Kidney epithelial cell (primary cell): ENCODE results near the gene PADI1. TPM values are rescaled to one million over a fixed set of nuclear protein-coding genes. Genes with fewer than 3 reads are reported as not detected.

Experiments
- DNase-seq: peaks from one replicate; pipeline ENCODE4 v3.0.0-alpha.2; 2010; ENCODE audit warnings: low read depth
- H3K27me3 ChIP-seq: 2 replicates; pipeline ENCODE4 v1.6.0; 2011; ENCODE audit warnings: low read length; ENCODE audit not compliant: control insufficient read depth, insufficient read depth
- H3K36me3 ChIP-seq: 2 replicates; pipeline ENCODE4 v1.5.1; 2011; ENCODE audit warnings: low read length; ENCODE audit not compliant: control insufficient read depth, insufficient read depth
- H3K4me3 ChIP-seq: 2 replicates; pipeline ENCODE4 v1.5.1; 2011; ENCODE audit warnings: low read depth, mild to moderate bottlenecking, control low read depth, low read length
- CTCF ChIP-seq: IDR thresholded peaks from 2 replicates; pipeline ENCODE4 v1.5.1; 2011; ENCODE audit warnings: mild to moderate bottlenecking, moderate library complexity, low read length, control low read depth, inconsistent platforms; ENCODE audit not compliant: insufficient read depth, poor library complexity, severe bottlenecking
- total RNA-seq: library from RNA; depleted of rRNA; stranded (reverse); fragments of >200 nt; gene quantifications from 2 replicates; pipeline ENCODE4 v1.2.3, GENCODE V29; 2015

PADI1 gene
- total RNA-seq, 1 donor from 2014 or later, result 2.4 TPM

- Histone ChIP-seq H3K4me3 (no peak overlapping the region), H3K36me3 (no peaks in the 10 kb centered on the region), H3K27me3 (no peaks in the 10 kb centered on the region)
- no peak for DNase-seq
- no peak for TF ChIP-seq CTCF
Measured at GRCh38 chr1:17213782-17214148, 8.8 kb downstream of the PADI1 start.

DNA sequence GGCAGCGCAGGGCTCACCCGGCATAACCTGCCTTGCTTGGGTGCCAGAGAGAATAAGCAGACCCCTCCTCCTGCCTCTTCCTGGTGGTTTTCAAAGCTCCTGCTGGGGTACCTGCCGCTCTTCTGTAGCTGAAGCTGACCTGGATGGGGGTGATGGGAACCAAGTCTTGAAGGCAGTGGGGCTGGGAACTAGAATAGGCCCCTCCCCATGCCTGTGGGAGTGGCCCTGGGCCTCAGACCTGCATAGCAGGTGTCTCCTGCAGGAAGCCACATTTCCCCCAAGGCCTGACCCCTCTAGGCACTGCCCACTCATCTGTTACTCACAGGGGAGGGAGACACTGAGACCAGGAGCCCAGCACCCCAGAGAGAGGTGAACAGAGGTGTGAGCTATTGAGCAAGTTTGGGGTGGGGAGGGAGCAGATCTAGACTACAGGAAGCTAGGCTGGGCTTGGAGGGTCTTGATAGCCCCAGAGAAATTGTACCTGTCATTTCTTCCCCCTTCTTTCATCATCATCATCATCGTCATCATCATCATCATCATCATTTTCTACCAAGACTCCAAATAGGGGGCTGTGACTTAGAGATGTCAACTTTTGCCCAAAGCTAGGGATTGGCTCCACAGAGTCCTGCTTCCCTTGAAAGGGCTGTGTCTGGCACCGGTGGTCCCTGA is 10.1 kb downstream of the PADI1 start:
- no peak for DNase-seq
- Histone ChIP-seq H3K27me3 (no peaks in the 10 kb centered on the region), H3K36me3 (no peaks in the 10 kb centered on the region), H3K4me3 (no peak overlapping the region)
- TF ChIP-seq CTCF, result no peak

DNA sequence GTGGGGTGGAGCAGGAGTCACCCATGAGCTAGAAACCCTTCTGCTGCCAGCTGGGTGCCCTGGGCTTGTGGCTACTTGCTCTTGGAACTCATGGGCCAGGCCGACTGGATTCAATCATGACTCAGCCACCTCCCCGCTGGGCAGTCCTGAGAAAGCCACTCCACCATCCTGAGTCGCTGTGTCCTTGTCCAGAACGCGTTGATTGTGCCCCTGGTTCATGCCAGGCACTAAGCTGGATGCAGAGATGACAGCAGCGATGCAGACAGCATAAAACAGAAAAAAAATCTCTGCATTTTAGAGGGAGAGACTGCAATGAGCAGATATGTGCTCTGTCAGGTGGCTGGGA is 10.6 kb downstream of the PADI1 start:
- no peak for DNase-seq
- Histone ChIP-seq H3K36me3 (no peaks in the 10 kb centered on the region), H3K4me3 (no peak overlapping the region)

DNA sequence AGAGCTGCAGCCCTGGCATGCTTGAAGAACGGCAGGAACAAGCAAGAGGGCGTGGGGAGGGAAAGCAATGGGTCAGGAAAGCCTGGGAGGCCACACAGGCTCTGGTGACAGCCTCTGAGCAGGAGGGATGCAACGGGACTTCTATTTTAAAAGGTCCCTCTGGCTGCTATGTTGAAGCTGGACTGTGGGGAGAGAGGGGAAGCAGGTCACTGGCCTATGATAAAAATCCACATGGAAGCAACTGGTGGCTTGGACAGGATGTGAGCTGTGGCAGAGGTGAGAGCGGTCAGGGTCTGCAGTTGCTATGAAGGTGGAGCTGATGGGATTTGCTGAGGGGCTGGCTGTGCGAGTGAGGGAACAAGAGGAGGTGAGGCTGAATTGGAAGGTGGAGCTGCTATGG is 11.2 kb downstream of the PADI1 start:
- Histone ChIP-seq H3K4me3 (no peak overlapping the region), H3K36me3 (no peaks in the 10 kb centered on the region), H3K27me3 (no peaks in the 10 kb centered on the region)
- DNase-seq, result no peak
- no peak for TF ChIP-seq CTCF

More for the DNA sequence above, 10.6 kb downstream of the PADI1 start:
- no peak for TF ChIP-seq CTCF
- no peaks in the 10 kb centered on the region for H3K27me3 ChIP-seq

DNA sequence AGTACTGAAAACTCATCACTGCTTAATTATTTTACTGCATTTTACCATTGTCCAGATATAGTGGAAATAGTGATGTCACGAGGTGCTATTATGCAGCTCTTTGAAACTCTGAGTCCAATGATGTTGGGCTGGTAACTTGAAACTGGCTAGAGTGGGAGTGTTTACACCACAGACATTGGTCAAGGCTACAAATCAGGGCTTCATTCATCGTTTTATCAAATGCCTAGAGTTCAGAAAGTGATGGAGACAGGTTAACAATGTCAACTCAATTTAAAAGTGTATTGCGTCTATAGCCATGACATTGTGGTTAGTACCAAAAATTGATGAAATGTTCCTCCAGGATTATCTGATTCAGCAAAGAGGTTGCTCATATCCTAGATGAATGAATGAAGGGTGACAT is 12.7 kb downstream of the PADI1 start:
- Histone ChIP-seq H3K36me3 (no peaks in the 10 kb centered on the region), H3K4me3 (no peak overlapping the region), H3K27me3 (no peaks in the 10 kb centered on the region)
- DNase-seq, result no peak
- no peak for TF ChIP-seq CTCF

DNA sequence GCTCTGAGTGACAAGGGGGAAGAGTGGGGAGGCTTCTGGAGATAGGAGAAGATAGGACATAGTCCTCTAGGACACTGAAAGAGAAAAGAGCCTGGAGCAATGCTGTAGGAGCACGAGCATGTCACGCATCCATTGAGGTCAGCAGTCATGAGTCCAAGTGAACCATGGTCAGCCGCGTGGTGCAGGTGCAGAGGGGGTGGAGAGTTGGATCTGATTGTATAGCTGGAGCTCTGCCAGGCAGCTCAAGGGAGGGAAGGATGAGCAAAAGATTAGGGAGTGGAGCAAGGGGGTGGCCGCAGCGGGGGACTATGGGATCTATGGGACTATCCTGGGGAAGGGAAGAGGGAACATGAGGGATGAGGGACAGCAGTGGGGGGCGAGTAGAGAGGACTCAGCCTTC is 14.0 kb downstream of the PADI1 start:
- DNase-seq, result no peak
- H3K36me3 ChIP-seq, result no peaks in the 10 kb centered on the region
- no peak for TF ChIP-seq CTCF
- no peak overlapping the region for H3K4me3 ChIP-seq
- H3K27me3 ChIP-seq, result no peaks in the 10 kb centered on the region
